ENCODE results near the gene CDC42. TPM values are rescaled to one million over a fixed set of nuclear protein-coding genes. Genes with fewer than 3 reads are reported as not detected.
"Not testable (repeated sequence)": the region's sequence is repeated elsewhere in the genome, so short reads cannot be mapped to it uniquely, and the experiment has no call there.

The CDC42 gene
- total RNA-seq, 1 experiment from 2014 or later = 217 TPM

- TF ChIP-seq, protein P1, sequence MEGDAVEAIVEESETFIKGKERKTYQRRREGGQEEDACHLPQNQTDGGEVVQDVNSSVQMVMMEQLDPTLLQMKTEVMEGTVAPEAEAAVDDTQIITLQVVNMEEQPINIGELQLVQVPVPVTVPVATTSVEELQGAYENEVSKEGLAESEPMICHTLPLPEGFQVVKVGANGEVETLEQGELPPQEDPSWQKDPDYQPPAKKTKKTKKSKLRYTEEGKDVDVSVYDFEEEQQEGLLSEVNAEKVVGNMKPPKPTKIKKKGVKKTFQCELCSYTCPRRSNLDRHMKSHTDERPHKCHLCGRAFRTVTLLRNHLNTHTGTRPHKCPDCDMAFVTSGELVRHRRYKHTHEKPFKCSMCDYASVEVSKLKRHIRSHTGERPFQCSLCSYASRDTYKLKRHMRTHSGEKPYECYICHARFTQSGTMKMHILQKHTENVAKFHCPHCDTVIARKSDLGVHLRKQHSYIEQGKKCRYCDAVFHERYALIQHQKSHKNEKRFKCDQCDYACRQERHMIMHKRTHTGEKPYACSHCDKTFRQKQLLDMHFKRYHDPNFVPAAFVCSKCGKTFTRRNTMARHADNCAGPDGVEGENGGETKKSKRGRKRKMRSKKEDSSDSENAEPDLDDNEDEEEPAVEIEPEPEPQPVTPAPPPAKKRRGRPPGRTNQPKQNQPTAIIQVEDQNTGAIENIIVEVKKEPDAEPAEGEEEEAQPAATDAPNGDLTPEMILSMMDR (IDR thresholded peaks at IDR 0.05 in 2 of 3, conservative IDR thresholded peaks at IDR 0.05 in 1 of 3; ENCODE audit: borderline replicate concordance in 1 of 3, insufficient read depth in 1 of 3, low read depth in 2 of 3, low read length in 2 of 3) = no peak
- no peak for TF ChIP-seq CEBPB (IDR thresholded peaks at IDR 0.05; ENCODE audit: low read depth)
- TF ChIP-seq ATF3 (IDR thresholded peaks at IDR 0.05) = no peak
- no peak for TF ChIP-seq FOSL1 (IDR thresholded peaks at IDR 0.05; ENCODE audit: low read depth)
- TF ChIP-seq SIN3A (IDR thresholded peaks at IDR 0.05; ENCODE audit: low read depth) = no peak
- no peak for TF ChIP-seq RAD21 (IDR thresholded peaks at IDR 0.05; ENCODE audit: low read depth)
These were observed 22.0 kb upstream of the CDC42 start (continued) for GRCh38 chr1:22030473-22030872.

GRCh38 chr1:22031214-22031962 lies 21.1 kb upstream of the CDC42 start:
- H3K4me1 ChIP-seq (ENCODE audit: control insufficient read depth in 1 of 2, insufficient read depth in 2 of 2, low read length in 2 of 2) = peaks cover 2 to 5% of the 10 kb centered on the region in 2 experiments; a peak in 3 of 4 replicates
- POLR2A ChIA-PET = no interaction called here
- CTCF ChIA-PET = no interaction called here
- H3K9me2 ChIP-seq (ENCODE audit: insufficient read depth) = no peaks in the 10 kb centered on the region
- ATAC-seq = no peak
- no peak overlapping the region for H3K4me3 ChIP-seq (replicated peaks in 1 of 2; ENCODE audit: low read depth in 1 of 2, low read length in 2 of 2)
- H3K36me3 ChIP-seq (ENCODE audit: control insufficient read depth in 1 of 2, insufficient read depth in 2 of 2, low read length in 2 of 2) = no peaks in the 10 kb centered on the region
- no peak overlapping the region for H3K27ac ChIP-seq (ENCODE audit: low read depth, low read length)
- TF ChIP-seq SRF (IDR thresholded peaks at IDR 0.05; ENCODE audit: low read depth) (no peak), EGR1 (IDR thresholded peaks at IDR 0.05; ENCODE audit: low read depth) (no peak), SP1 (IDR thresholded peaks at IDR 0.05; ENCODE audit: low read depth) (no peak), CEBPB (IDR thresholded peaks at IDR 0.05; ENCODE audit: low read depth) (no peak), EZH2phosphoT487 (IDR thresholded peaks at IDR 0.05; ENCODE audit: borderline replicate concordance) (no peak), RAD21 (IDR thresholded peaks at IDR 0.05; ENCODE audit: low read depth) (no peak), POLR2AphosphoS5 (IDR thresholded peaks at IDR 0.05; ENCODE audit: low read depth, low read length) (no peak), POLR2A (IDR thresholded peaks at IDR 0.05; ENCODE audit: borderline replicate concordance, extremely low read depth, insufficient read depth, insufficient read length) (no peak), CBX3 (IDR thresholded peaks at IDR 0.05; ENCODE audit: low read depth) (no peak), ELF1 (IDR thresholded peaks at IDR 0.05; ENCODE audit: borderline replicate concordance, low read depth) (no peak), FOSL1 (IDR thresholded peaks at IDR 0.05; ENCODE audit: low read depth) (no peak)
- TF ChIP-seq, protein P1 (IDR thresholded peaks at IDR 0.05 in 2 of 3, conservative IDR thresholded peaks at IDR 0.05 in 1 of 3; ENCODE audit: borderline replicate concordance in 1 of 3, insufficient read depth in 1 of 3, low read depth in 2 of 3, low read length in 2 of 3) = no peak
- no peak overlapping the region for H3K9ac ChIP-seq (ENCODE audit: low read length)
- no peak overlapping the region for H3K4me2 ChIP-seq (ENCODE audit: low read length)
- RAD21 ChIA-PET (ENCODE audit: low non-redundant PET in 1 of 2, low total read pairs in 2 of 2, uncharacterized antibody in 2 of 2, unreplicated experiment in 2 of 2) = no interaction called here
- H3K27me3 ChIP-seq (ENCODE audit: insufficient read depth, low read length) = no peaks in the 10 kb centered on the region
- intact Hi-C loops (cut with micrococcal nuclease) = no loop called here
- H3K9me3 ChIP-seq (ENCODE audit: control insufficient read depth in 1 of 2, insufficient read depth in 1 of 2, low read depth in 1 of 2, low read length in 2 of 2) = no peaks in the 10 kb centered on the region
- H2AFZ ChIP-seq (ENCODE audit: low read depth, low read length, poor library complexity, severe bottlenecking) = no peak overlapping the region
- H4K20me1 ChIP-seq (ENCODE audit: insufficient read depth) = no peaks in the 10 kb centered on the region
- no peak for DNase-seq (ENCODE audit: low read depth, low spot score)
- BruUV-seq (replicated peaks) = no TSS peak
- H3K79me2 ChIP-seq (ENCODE audit: insufficient read depth, low read length) = peaks cover 3% of the 10 kb centered on the region; the same call in 1 of the 2 replicates

GRCh38 chr1:22034834-22035233 lies 17.7 kb upstream of the CDC42 start:
- DNase-seq (ENCODE audit: low read depth, low spot score); H3K27me3 ChIP-seq (ENCODE audit: insufficient read depth, low read length); H3K36me3 ChIP-seq (ENCODE audit: control insufficient read depth in 1 of 2, insufficient read depth in 2 of 2, low read length in 2 of 2); POLR2A ChIA-PET; H2AFZ ChIP-seq (ENCODE audit: low read depth, low read length, poor library complexity, severe bottlenecking); H3K79me2 ChIP-seq (ENCODE audit: insufficient read depth, low read length); H3K27ac ChIP-seq (ENCODE audit: low read depth, low read length); BruUV-seq (replicated peaks); H3K9me2 ChIP-seq (ENCODE audit: insufficient read depth); RAD21 ChIA-PET (ENCODE audit: low non-redundant PET in 1 of 2, low total read pairs in 2 of 2, uncharacterized antibody in 2 of 2, unreplicated experiment in 2 of 2); H3K9ac ChIP-seq (ENCODE audit: low read length); ATAC-seq; H4K20me1 ChIP-seq (ENCODE audit: insufficient read depth); H3K9me3 ChIP-seq (ENCODE audit: control insufficient read depth in 1 of 2, insufficient read depth in 1 of 2, low read depth in 1 of 2, low read length in 2 of 2); H3K4me3 ChIP-seq (replicated peaks in 1 of 2; ENCODE audit: low read depth in 1 of 2, low read length in 2 of 2); intact Hi-C loops (cut with micrococcal nuclease); H3K4me2 ChIP-seq (ENCODE audit: low read length): not testable (repeated sequence)
- CTCF ChIA-PET = interaction anchor here (1.8 kb wide), 1 partner anchor 382 kb away, joined by 3 read pairs; no protein-coding TSS in a partner anchor
- H3K4me1 ChIP-seq (ENCODE audit: control insufficient read depth in 1 of 2, insufficient read depth in 2 of 2, low read length in 2 of 2) = peaks cover 0 to 10% of the 10 kb centered on the region in 2 experiments; a peak in 2 of 4 replicates
